ENCODE results near the gene DYSF. TPM values are rescaled to one million over a fixed set of nuclear protein-coding genes. Genes with fewer than 3 reads are reported as not detected.

Gene DYSF
- total RNA-seq, 1 experiment from 2014 or later: 0.89 TPM

GRCh38 chr2:71697106-71698004 is 244.0 kb downstream of the DYSF start:
- ATAC-seq: no peak
- Histone ChIP-seq H3K9me3 (ENCODE audit: control insufficient read depth in 1 of 2, insufficient read depth in 1 of 2, low read depth in 1 of 2, low read length in 2 of 2) (no peaks in the 10 kb centered on the region), H3K9me2 (ENCODE audit: insufficient read depth) (no peaks in the 10 kb centered on the region), H3K4me1 (ENCODE audit: control insufficient read depth in 1 of 2, insufficient read depth in 2 of 2, low read length in 2 of 2) (no peaks in the 10 kb centered on the region), H4K20me1 (ENCODE audit: insufficient read depth) (no peaks in the 10 kb centered on the region), H3K4me2 (ENCODE audit: low read length) (no peak overlapping the region), H2AFZ (ENCODE audit: low read depth, low read length, poor library complexity, severe bottlenecking) (no peak overlapping the region), H3K9ac (ENCODE audit: low read length) (no peak overlapping the region), H3K79me2 (ENCODE audit: insufficient read depth, low read length) (no peaks in the 10 kb centered on the region), H3K27me3 (ENCODE audit: insufficient read depth, low read length) (0 out of 2 replicates have a peak, but pooled peaks cover under 1% of the 10 kb centered on the region), H3K27ac (ENCODE audit: low read depth, low read length) (no peak overlapping the region), H3K36me3 (ENCODE audit: control insufficient read depth in 1 of 2, insufficient read depth in 2 of 2, low read length in 2 of 2) (no peaks in the 10 kb centered on the region), H3K4me3 (replicated peaks in 1 of 2; ENCODE audit: low read depth in 1 of 2, low read length in 2 of 2) (no peak overlapping the region)
- intact Hi-C loops (cut with micrococcal nuclease): no loop called here
- ChIA-PET RAD21 (ENCODE audit: low non-redundant PET in 1 of 2, low total read pairs in 2 of 2, uncharacterized antibody in 2 of 2, unreplicated experiment in 2 of 2) (no interaction called here), CTCF (no interaction called here), POLR2A (no interaction called here)
- no peak for DNase-seq (ENCODE audit: low read depth, low spot score)
- TF ChIP-seq JUND (IDR thresholded peaks at IDR 0.05) (no peak), ELF1 (IDR thresholded peaks at IDR 0.05; ENCODE audit: borderline replicate concordance, low read depth) (no peak), CTCF (IDR thresholded peaks at IDR 0.05 in 2 of 3, conservative IDR thresholded peaks at IDR 0.05 in 1 of 3; ENCODE audit: borderline replicate concordance in 1 of 3, insufficient read depth in 1 of 3, low read depth in 2 of 3, low read length in 2 of 3) (no peak), EZH2 (IDR thresholded peaks at IDR 0.05) (no peak), MAX (IDR thresholded peaks at IDR 0.05) (no peak), EZH2phosphoT487 (IDR thresholded peaks at IDR 0.05; ENCODE audit: borderline replicate concordance) (no peak), ZNF274 (IDR thresholded peaks at IDR 0.05; ENCODE audit: low read depth, low read length) (no peak), FOSL1 (IDR thresholded peaks at IDR 0.05; ENCODE audit: low read depth) (no peak), POLR2A (IDR thresholded peaks at IDR 0.05; ENCODE audit: borderline replicate concordance, extremely low read depth, insufficient read depth, insufficient read length) (no peak), EGR1 (IDR thresholded peaks at IDR 0.05; ENCODE audit: low read depth) (no peak), REST (IDR thresholded peaks at IDR 0.05; ENCODE audit: low read depth) (no peak), ZBTB33 (IDR thresholded peaks at IDR 0.05; ENCODE audit: extremely low read depth, insufficient replicate concordance, low read length) (no peak), CEBPB (IDR thresholded peaks at IDR 0.05; ENCODE audit: low read depth) (no peak), SRF (IDR thresholded peaks at IDR 0.05; ENCODE audit: low read depth) (no peak), YY1 (IDR thresholded peaks at IDR 0.05; ENCODE audit: extremely low read depth, insufficient replicate concordance, low read depth, low read length) (no peak)
- BruUV-seq (replicated peaks): no TSS peak
